Measurements from ENCODE around the gene OLFML1.
"Not testable (repeated sequence)": the region's sequence is repeated elsewhere in the genome, so short reads cannot be mapped to it uniquely, and the experiment has no call there.

The OLFML1 gene

GRCh38 chr11:7511401-7511800 is 26.1 kb downstream of the OLFML1 start:
- DNase-seq: no peak

GRCh38 chr11:7512525-7513233 is 27.4 kb downstream of the OLFML1 start:
- DNase-seq: no peak
- TF ChIP-seq GATA1 (IDR thresholded peaks at IDR 0.05; ENCODE audit: low read depth, low read length): no peak
- TF ChIP-seq POLR2A (IDR thresholded peaks at IDR 0.05; ENCODE audit: low read length): no peak

More at GRCh38 chr11:7511401-7511800, 26.1 kb downstream of the OLFML1 start:
- TF ChIP-seq GATA1 (IDR thresholded peaks at IDR 0.05; ENCODE audit: low read depth, low read length): no peak
- TF ChIP-seq POLR2A (IDR thresholded peaks at IDR 0.05; ENCODE audit: low read length): no peak

DNA sequence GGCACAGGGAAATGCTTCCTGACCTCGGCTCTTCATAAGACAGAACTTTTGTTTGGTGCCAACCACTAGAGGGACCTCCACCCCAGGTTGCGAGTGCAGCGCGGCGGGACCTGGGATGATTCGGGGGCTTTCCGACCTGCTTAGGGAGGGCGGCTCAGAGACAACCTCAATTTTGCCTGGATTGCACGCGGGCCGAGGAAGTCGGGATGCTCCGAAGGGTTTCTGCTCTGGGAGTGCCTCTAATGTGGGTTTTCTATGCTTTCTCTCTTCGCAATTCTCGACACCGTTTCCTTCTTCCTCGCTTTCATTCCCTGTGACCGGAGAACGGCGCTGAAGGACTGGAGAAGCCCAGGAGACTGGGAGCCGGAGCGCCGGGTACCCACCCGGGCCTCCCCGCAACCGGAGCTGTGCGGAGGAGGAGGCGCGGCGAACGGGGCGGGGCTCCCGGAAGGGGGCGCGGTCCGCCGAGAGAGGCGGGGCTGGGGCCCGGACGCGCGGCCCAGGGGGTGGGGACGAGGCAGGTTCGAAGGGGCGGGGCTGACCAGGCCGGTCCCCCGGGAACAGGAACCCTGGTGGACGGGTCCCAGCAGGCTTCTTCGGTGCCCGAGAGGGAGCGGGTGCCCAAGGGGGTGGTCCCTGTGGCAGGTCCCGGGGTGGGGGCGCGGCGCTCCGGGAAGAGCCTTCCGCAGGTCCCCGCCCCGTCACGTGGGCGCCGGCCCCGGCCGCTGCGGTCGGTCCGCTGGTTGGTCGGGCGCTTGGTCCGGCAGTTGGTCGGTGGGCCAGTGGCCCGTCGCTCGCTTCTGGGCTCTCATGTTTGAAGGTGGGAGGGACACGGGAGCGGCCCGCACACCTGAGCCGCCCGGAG is 28.2 kb downstream of the OLFML1 start, which contains the start of gene PPFIBP2:
PPFIBP2 (plus strand) TSS at position 766 of the 865 bp plus-strand sequence. CDS start 35,477 bp downstream, outside the sequence.
- peak; percentile 67 to 81 for DNase-seq
- TF ChIP-seq GATA1 (IDR thresholded peaks at IDR 0.05; ENCODE audit: low read depth, low read length) (no peak), POLR2A (IDR thresholded peaks at IDR 0.05; ENCODE audit: low read length) (no peak)

DNA sequence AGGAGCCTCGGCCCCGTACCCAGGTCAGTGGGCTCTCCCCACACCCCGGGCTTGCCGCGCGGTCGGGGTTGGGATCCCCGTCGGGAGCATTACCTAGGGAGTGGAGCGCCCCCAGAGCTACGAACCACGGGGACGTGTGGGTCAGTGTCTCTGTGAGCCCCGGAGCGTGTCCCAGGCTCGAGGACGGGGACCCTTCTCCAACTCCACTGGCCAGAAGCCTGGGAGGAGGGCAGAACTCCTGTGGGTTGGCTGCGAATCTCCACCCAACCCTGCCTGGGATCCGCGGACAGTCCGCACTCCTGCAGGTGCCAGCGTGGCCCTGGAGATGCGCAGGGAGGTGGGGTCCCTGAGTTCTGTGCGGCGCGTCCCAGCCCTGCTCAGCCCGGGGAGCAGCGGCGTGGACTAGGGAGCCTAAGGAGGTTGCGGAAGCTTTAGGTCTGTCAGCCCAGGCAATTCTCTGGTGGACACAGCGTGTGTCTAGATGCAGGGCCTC is 28.8 kb downstream of the OLFML1 start:
- no peak for TF ChIP-seq POLR2A (IDR thresholded peaks at IDR 0.05; ENCODE audit: low read length)
- TF ChIP-seq GATA1 (IDR thresholded peaks at IDR 0.05; ENCODE audit: low read depth, low read length): no peak
- no peak for DNase-seq

DNA sequence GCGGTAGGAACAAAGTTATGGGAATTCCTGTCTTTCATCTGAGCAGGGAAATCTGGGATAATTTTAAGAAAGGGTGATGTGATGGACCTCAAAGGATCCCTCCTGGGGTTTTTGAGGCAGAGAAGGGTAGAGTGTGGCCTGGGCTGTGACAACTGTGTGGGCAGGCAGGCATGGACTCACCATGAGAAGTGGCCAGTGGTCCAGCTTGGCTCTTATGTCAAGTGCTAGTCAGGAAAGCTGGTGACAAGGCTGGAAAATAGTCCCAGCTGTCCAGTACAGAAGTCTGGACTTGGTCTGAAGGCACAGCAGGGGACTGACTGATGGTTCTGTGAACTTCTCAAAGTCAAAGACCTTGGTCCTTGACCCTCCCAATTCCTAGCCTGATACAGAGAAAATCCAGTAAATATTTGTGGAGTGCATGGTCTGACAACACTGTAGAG is 30.2 kb downstream of the OLFML1 start:
- DNase-seq: no peak
- TF ChIP-seq POLR2A (IDR thresholded peaks at IDR 0.05; ENCODE audit: low read length): no peak

DNA sequence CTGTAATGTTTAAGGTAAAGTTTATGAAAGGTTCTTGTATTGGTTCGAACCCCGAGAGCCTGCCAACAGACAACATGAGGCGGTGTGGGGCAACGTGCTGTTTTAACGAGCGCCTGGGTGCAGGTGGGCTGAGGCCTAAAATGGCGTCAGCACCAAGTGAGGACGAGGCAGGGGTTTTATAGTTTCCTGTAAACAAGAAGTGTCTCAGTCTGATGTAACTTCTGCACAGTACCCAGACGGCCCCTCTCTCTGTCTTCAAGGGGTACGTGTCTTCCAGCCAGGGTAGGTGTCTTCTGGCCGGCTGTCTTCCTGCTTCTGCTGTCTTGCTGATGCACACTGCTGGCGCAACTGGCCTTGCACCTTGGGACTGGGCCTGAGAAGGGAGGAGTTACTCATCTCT is 31.2 kb downstream of the OLFML1 start:
- no peak for DNase-seq
- TF ChIP-seq POLR2A (IDR thresholded peaks at IDR 0.05; ENCODE audit: low read length) (no peak), GATA1 (IDR thresholded peaks at IDR 0.05; ENCODE audit: low read depth, low read length) (no peak)

- DNase-seq: not testable (repeated sequence)
Observed at GRCh38 chr11:7517743-7518142, 32.4 kb downstream of the OLFML1 start.

DNA sequence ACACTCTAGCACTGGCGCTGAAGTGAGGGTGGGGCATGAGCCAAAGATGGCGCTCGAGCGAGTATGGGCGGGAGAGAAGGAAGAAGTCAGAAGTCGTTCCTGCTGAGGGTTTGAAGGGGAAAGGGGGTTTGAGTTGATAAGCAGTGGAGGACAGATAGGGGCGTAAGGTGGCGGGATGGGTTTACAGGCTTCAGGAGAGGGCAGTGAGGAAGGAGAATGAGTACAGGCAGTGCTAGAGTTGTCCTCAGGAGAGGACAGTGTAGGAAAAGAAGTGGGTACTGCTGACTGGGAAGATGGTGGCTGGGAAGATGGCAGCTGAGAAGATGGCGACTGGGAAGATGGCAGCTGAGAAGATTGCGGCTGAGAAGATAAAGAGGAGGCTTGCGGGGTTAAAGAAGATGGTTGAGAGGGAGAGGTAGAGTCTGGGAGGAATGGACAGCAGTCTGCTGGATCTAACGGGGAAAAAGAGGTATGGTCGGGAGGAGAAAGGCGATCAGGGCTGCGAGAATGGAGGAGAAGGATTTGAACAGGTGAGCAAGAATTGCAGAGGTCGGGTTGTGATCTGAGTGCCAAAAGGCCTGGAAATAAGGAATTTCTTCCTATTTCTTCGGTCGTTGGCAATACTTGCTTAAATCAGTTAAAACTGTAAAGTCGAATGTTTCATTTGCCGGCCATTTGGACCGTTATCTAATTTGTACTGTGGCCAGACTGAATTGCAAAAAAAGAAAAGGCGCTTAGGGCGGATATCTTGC is 33.7 kb downstream of the OLFML1 start:
- DNase-seq: no peak
- TF ChIP-seq POLR2A (IDR thresholded peaks at IDR 0.05; ENCODE audit: low read length): no peak
- no peak for TF ChIP-seq GATA1 (IDR thresholded peaks at IDR 0.05; ENCODE audit: low read depth, low read length)

- DNase-seq: no peak
- TF ChIP-seq POLR2A (IDR thresholded peaks at IDR 0.05; ENCODE audit: low read length): no peak
- TF ChIP-seq GATA1 (IDR thresholded peaks at IDR 0.05; ENCODE audit: low read depth, low read length): no peak
Observed at GRCh38 chr11:7520011-7520942, 35.0 kb downstream of the OLFML1 start.

DNA sequence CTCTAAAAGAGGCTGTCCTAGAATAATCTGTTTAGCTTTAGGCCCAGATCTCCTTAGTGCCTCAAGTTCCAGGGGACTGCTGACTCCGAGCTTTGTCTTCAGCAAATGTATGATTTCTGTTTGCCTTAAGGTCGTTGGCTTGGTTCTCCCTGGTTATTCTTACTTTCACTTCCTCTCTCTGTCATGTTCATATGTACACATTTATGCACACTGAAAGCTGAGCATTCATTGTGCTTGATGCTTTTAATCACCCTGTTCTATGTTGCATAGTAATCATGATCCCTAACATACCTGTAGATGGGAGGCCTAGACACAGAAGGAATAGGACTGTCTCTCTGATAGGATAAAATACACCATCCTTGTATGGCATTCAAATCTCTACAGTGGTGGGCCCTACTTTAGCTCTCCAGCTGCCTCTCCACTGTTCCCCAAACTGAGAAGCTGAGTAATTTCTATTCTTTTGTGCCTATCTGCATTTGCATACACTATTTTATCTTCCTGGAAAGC is 35.7 kb downstream of the OLFML1 start:
- TF ChIP-seq GATA1 (IDR thresholded peaks at IDR 0.05; ENCODE audit: low read depth, low read length): no peak
- TF ChIP-seq POLR2A (IDR thresholded peaks at IDR 0.05; ENCODE audit: low read length): no peak
- DNase-seq: no peak

DNA sequence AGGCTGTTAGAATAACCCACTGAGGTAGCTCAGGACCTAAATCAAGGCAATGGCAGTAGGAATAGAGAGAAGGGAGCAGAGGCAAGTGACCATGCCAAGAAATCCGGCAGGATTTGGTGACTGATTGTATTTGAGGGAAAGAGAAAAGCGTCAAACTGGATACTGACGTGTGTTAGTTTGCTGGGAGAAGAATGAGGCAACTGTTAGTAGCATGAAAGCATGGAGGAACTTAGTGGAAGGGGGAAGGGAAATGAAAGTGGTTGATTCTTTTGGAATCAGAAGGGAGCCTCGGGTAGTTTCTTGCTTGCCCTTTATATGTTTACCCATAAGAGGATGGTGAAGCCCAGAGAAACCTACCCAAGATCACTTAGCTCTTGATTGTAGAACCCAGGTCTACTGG is 36.8 kb downstream of the OLFML1 start:
- TF ChIP-seq GATA1 (IDR thresholded peaks at IDR 0.05; ENCODE audit: low read depth, low read length): no peak
- no peak for TF ChIP-seq POLR2A (IDR thresholded peaks at IDR 0.05; ENCODE audit: low read length)
- DNase-seq: no peak

DNA sequence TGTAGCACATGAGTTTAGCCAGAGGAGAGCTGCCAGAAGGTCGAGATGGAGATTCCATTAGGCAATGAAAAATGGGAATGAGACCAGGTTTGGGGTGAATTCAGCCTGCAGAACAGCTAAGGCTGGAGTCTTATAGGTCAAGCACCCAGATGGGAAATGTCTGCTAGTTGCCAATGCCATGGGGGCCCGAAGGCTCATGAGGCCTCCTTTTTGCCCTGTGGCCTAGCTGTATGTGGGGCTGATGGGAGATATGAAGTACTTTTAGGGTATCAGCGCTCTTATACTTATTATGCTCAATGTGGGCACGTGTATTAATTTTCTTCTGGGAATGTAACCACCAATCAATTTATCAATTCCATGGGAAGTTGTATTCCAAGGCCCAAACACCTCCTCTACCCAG is 37.2 kb downstream of the OLFML1 start:
- TF ChIP-seq POLR2A (IDR thresholded peaks at IDR 0.05; ENCODE audit: low read length): no peak
- TF ChIP-seq GATA1 (IDR thresholded peaks at IDR 0.05; ENCODE audit: low read depth, low read length): no peak
- no peak for DNase-seq
